IMR-90 (cell line): ENCODE measurements around the gene KRT7. TPM values are rescaled to one million over a fixed set of nuclear protein-coding genes. Genes with fewer than 3 reads are reported as not detected.

ENCODE experiments used
- ATAC-seq: fragments of 200-7000 bp; cut with Tn5 transposase; 2 replicates; pipeline ENCODE4 v1.9.1; 2020; ENCODE audit warnings: low read depth, mild to moderate bottlenecking, moderate library complexity
- BruUV-seq: library from RNA; stranded (reverse); fragments of 400-500 nt; replicated peaks from 2 replicates; lab custom pipeline; 2021; lab: Mats Ljungman, UMichigan
- CTCF ChIA-PET: fragments of 300-600 bp; formaldehyde crosslinking; extraction: SDS; loops from one replicate; lab custom pipeline; 2021; ENCODE audit warnings: antibody characterized with exemption; lab: Yijun Ruan, JAX
- POLR2A ChIA-PET: fragments of 300-600 bp; sonication (Branson Sonifier 250); formaldehyde crosslinking; loops from one replicate; lab custom pipeline; 2022; ENCODE audit warnings: antibody characterized with exemption; ENCODE audit not compliant: unreplicated experiment; lab: Charles Lee
- DNase-seq: peaks from one replicate; pipeline ENCODE4 v3.0.0; 2013
- H2AFZ ChIP-seq: replicated peaks from 2 replicates; pipeline ENCODE3; 2013; ENCODE audit warnings: low read length, mild to moderate bottlenecking; ENCODE audit not compliant: poor library complexity
- H2AK5ac ChIP-seq: 2 replicates; pipeline ENCODE4 v1.6.1; 2013; ENCODE audit warnings: low read depth, low read length, inconsistent platforms
- H2AK9ac ChIP-seq: replicated peaks from 2 replicates; pipeline ENCODE3; 2013; ENCODE audit warnings: mild to moderate bottlenecking, low read depth, low read length, moderate library complexity; ENCODE audit not compliant: poor library complexity
- H2BK120ac ChIP-seq: 2 replicates; pipeline ENCODE4 v1.6.1; 2013; ENCODE audit warnings: low read depth, low read length, inconsistent platforms
- H2BK15ac ChIP-seq: 3 replicates; pipeline ENCODE4 v1.6.1; 2013; ENCODE audit warnings: low read depth, low read length, inconsistent platforms
- H2BK20ac ChIP-seq: 2 replicates; pipeline ENCODE4 v1.6.1; 2013; ENCODE audit warnings: low read depth, mild to moderate bottlenecking, inconsistent platforms, low read length, moderate library complexity
- H2BK5ac ChIP-seq: 2 replicates; pipeline ENCODE4 v1.6.1; 2013; ENCODE audit warnings: mild to moderate bottlenecking, low read depth, low read length, inconsistent platforms; ENCODE audit not compliant: poor library complexity, severe bottlenecking
- H3K14ac ChIP-seq: replicated peaks from 2 replicates; pipeline ENCODE4 v1.6.1; 2013; ENCODE audit warnings: low read depth, low read length, inconsistent platforms
- H3K18ac ChIP-seq: 2 replicates; pipeline ENCODE4 v1.6.1; 2013; ENCODE audit warnings: low read depth, low read length, control low read depth
- H3K23ac ChIP-seq: 2 replicates; pipeline ENCODE4 v1.6.1; 2013; ENCODE audit warnings: low read depth, low read length, inconsistent platforms
- H3K27ac ChIP-seq: 2 replicates; pipeline ENCODE4 v1.5.1; 2013; ENCODE audit warnings: mild to moderate bottlenecking, control low read depth, low read length; ENCODE audit not compliant: insufficient read depth
- H3K27me3 ChIP-seq: 2 replicates; pipeline ENCODE4 v1.6.1; 2013; ENCODE audit warnings: low read length; ENCODE audit not compliant: control insufficient read depth, insufficient read depth
- H3K36me3 ChIP-seq: 2 replicates; pipeline ENCODE4 v1.6.1; 2013; ENCODE audit warnings: low read length, mixed read lengths; ENCODE audit not compliant: control insufficient read depth, insufficient read depth
- H3K4ac ChIP-seq: 2 replicates; pipeline ENCODE4 v1.6.1; 2013; ENCODE audit warnings: low read depth, low read length, inconsistent platforms
- H3K4me1 ChIP-seq: 2 replicates; pipeline ENCODE4 v1.6.1; 2013; ENCODE audit warnings: low read length, mixed read lengths; ENCODE audit not compliant: control insufficient read depth, insufficient read depth
- H3K4me2 ChIP-seq: 2 replicates; pipeline ENCODE4 v1.6.1; 2013; ENCODE audit warnings: low read depth, mild to moderate bottlenecking, control low read depth, low read length, moderate library complexity
- H3K4me3 ChIP-seq: 2 replicates; pipeline ENCODE4 v1.5.1; 2013; ENCODE audit warnings: low read depth, mild to moderate bottlenecking, control low read depth, low read length, moderate library complexity; ENCODE audit not compliant: insufficient read depth
- H3K56ac ChIP-seq: 2 replicates; pipeline ENCODE4 v1.6.1; 2013; ENCODE audit warnings: low read length, inconsistent platforms; ENCODE audit not compliant: insufficient read depth; ENCODE audit errors: extremely low read depth
- H3K79me1 ChIP-seq, 2 experiments: 2 replicates each; pipeline ENCODE4 v1.6.1; 2013; ENCODE audit warnings: low read length in 2 of 2, inconsistent platforms in 1 of 2, low read depth in 1 of 2
- H3K9ac ChIP-seq: 2 replicates; pipeline ENCODE4 v1.6.1; 2013; ENCODE audit warnings: low read depth, low read length, control low read depth
- H3K9me1 ChIP-seq: 2 replicates; pipeline ENCODE4 v1.6.1; 2013; ENCODE audit warnings: low read length, inconsistent platforms; ENCODE audit not compliant: insufficient read depth
- H3K9me3 ChIP-seq: 2 replicates; pipeline ENCODE4 v1.6.1; 2013; ENCODE audit warnings: low read length; ENCODE audit not compliant: control insufficient read depth, insufficient read depth
- H4K20me1 ChIP-seq: 2 replicates; pipeline ENCODE4 v1.6.1; 2013; ENCODE audit warnings: low read length, inconsistent platforms; ENCODE audit not compliant: insufficient read depth
- H4K5ac ChIP-seq: 2 replicates; pipeline ENCODE4 v1.6.1; 2013; ENCODE audit warnings: mild to moderate bottlenecking, low read depth, low read length, control low read depth
- H4K8ac ChIP-seq, 2 experiments: 2 replicates each; pipeline ENCODE4 v1.6.1; 2013; ENCODE audit warnings: low read depth in 2 of 2, low read length in 2 of 2, control low read depth in 1 of 2, inconsistent platforms in 1 of 2
- H4K91ac ChIP-seq: 2 replicates; pipeline ENCODE4 v1.6.1; 2013; ENCODE audit warnings: low read depth, low read length, inconsistent platforms; ENCODE audit not compliant: insufficient read depth
- MAFK ChIP-seq: IDR thresholded peaks from 2 replicates; pipeline ENCODE4 v1.6.1; 2012; ENCODE audit warnings: low read depth, low read length, improper control_type of control experiment
- POLR2A ChIP-seq: IDR thresholded peaks from 2 replicates; pipeline ENCODE4 v1.6.1; 2012; ENCODE audit warnings: mild to moderate bottlenecking, low read depth, low read length
- RCOR1 ChIP-seq: IDR thresholded peaks from 2 replicates; pipeline ENCODE4 v1.6.1; 2012; ENCODE audit warnings: mild to moderate bottlenecking, low read length, improper control_type of control experiment; ENCODE audit not compliant: insufficient replicate concordance
- RFX5 ChIP-seq: IDR thresholded peaks from 2 replicates; pipeline ENCODE4 v1.8.0; 2012; ENCODE audit warnings: low read depth, mild to moderate bottlenecking, low read length, moderate library complexity
- USF2 ChIP-seq: fragments of 150-350 bp; IDR thresholded peaks from 2 replicates; pipeline ENCODE4 v1.6.1; 2017; ENCODE audit warnings: mild to moderate bottlenecking, antibody characterized with exemption, low read length, low read depth
- WGBS, 2 experiments: methylation state at CpG; one replicate each; pipeline versions ENCODE4 v1.1.5 to v1.1.7; 2013; ENCODE audit warnings: missing lambda C conversion rate in 2 of 2; ENCODE audit not compliant: insufficient read length in 1 of 2; ENCODE audit errors: extremely low coverage in 2 of 2; 5-methylcytosine and 5-hydroxymethylcytosine counted together
- dilution Hi-C: fragments of 300-500 bp; cut with HindIII; formaldehyde crosslinking; loops from one replicate; pipeline ENCODE4 v1.14.3; 2018; ENCODE audit warnings: low sequenced_read_pairs; ENCODE audit not compliant: unreplicated experiment
- in situ Hi-C: fragments of 300-500 bp; cut with MboI; formaldehyde crosslinking; loops from 3 replicates; pipeline ENCODE4 v1.14.3; 2019; ENCODE audit warnings: low sequenced_read_pairs, inconsistent platforms, mixed read lengths
- intact Hi-C: fragments of 100-400 bp; cut with micrococcal nuclease; formaldehyde crosslinking; loops from 2 replicates; pipeline ENCODE4 v1.10.0; 2022
- polyA plus RNA-seq, 3 experiments: library from polyadenylated mRNA; depleted of rRNA; stranded (reverse); fragments of >200 nt; gene quantifications; 2 replicates each; pipeline ENCODE4 v1.2.3, GENCODE V29; 2012; ENCODE audit warnings: low replicate concordance in 1 of 3
- total RNA-seq: library from RNA; depleted of rRNA; stranded (reverse); fragments of >200 nt; gene quantifications from 2 replicates; pipeline ENCODE4 v1.2.3, GENCODE V29; 2012

The KRT7 gene
- total and polyA plus RNA-seq, 2 of the 4 experiments (the other 2 are of a cell fraction): 0.54 to 1.7 TPM

GRCh38 chr12:52189376-52190174 is 43.5 kb upstream of the KRT7 start:
- peak overlapping the region; percentile 76 for H3K56ac ChIP-seq
- peaks cover 77% of the 10 kb centered on the region for H3K9me1 ChIP-seq
- WGBS, 2 experiments: 40% methylated on average over 1 of the region's 3 CpGs; no CpG with 5 or more reads in 1 of the 2 experiments
- H3K4ac ChIP-seq: peak overlapping the region; percentile 99
- peak overlapping the region; percentile 98 for H2AK5ac ChIP-seq
- TF ChIP-seq MAFK (no peak), POLR2A (no peak), RCOR1 (no peak), RFX5 (no peak), USF2 (no peak)
- ATAC-seq (peak; percentile 25), DNase-seq (peak; percentile 38)
- CTCF ChIA-PET: interaction anchor here (0.6 to 2.1 kb wide), 5 partner anchors 24 to 688 kb away, joined by 3 to 9 read pairs (median 3); no protein-coding TSS in a partner anchor
- peak overlapping the region; percentile 93 for H3K23ac ChIP-seq
- peak overlapping the region; percentile 45 for H3K9ac ChIP-seq
- in situ Hi-C loops: no loop called here
- peaks cover 0 to 54% of the 10 kb centered on the region in 2 experiments; a peak in 3 of 4 replicates for H3K79me1 ChIP-seq
- H3K18ac ChIP-seq: peak overlapping the region; percentile 83
- no TSS peak for BruUV-seq
- peak overlapping the region; percentile 100 for H2BK120ac ChIP-seq
- no peaks in the 10 kb centered on the region for H3K9me3 ChIP-seq
- H3K14ac ChIP-seq: peak overlapping the region; percentile 87
- H3K27me3 ChIP-seq: no peaks in the 10 kb centered on the region
- H4K8ac ChIP-seq: peak overlapping the region; percentile 91 to 92
- H3K4me3 ChIP-seq: no peak overlapping the region
- peak overlapping the region; percentile 99 for H2BK20ac ChIP-seq
- H3K4me1 ChIP-seq: peaks cover 70% of the 10 kb centered on the region
- peak overlapping the region; percentile 93 for H4K5ac ChIP-seq
- H2AFZ ChIP-seq: peak overlapping the region; percentile 78
- H3K36me3 ChIP-seq: no peaks in the 10 kb centered on the region
- peak overlapping the region; percentile 100 for H4K91ac ChIP-seq
- intact Hi-C loops: no loop called here
- peak overlapping the region; percentile 99 for H2BK5ac ChIP-seq
- H2AK9ac ChIP-seq: peak overlapping the region; percentile 90
- no peaks in the 10 kb centered on the region for H4K20me1 ChIP-seq
- dilution Hi-C loops: no loop called here
- POLR2A ChIA-PET: no interaction called here
- H3K4me2 ChIP-seq: no peak overlapping the region
- peak overlapping the region; percentile 76 for H3K27ac ChIP-seq
- peak overlapping the region; percentile 72 for H2BK15ac ChIP-seq
